H1 (cell line): ENCODE measurements around the gene FXYD5.

ENCODE experiments used
- CTCF ChIP-seq, 3 experiments: IDR thresholded peaks; 1 replicate in 2 of 3; 2 replicates in 1 of 3; pipeline versions ENCODE4 v1.5.1 to v1.6.1; 2011; ENCODE audit warnings: low read length in 3 of 3, mild to moderate bottlenecking in 3 of 3, inconsistent platforms in 2 of 3, low read depth in 1 of 3, moderate library complexity in 1 of 3; ENCODE audit not compliant: insufficient read depth in 1 of 3; ENCODE audit errors: control extremely low read depth in 1 of 3
- POLR2AphosphoS5 ChIP-seq: IDR thresholded peaks from 2 replicates; pipeline ENCODE4 v1.6.1; 2011; ENCODE audit warnings: low read depth, low read length

- TF ChIP-seq POLR2AphosphoS5 (no peak), CTCF (IDR thresholded peaks at IDR 0.05; ENCODE audit: control extremely low read depth in 1 of 3, insufficient read depth in 1 of 3, low read depth in 1 of 3, low read length in 3 of 3) (no peak)
Measured at GRCh38 chr19:35171730-35172129, 17.2 kb downstream of the FXYD5 start.
